Psoas muscle (tissue), 8 donors: Measurements from ENCODE around the gene PTPRD. TPM values are rescaled to one million over a fixed set of nuclear protein-coding genes. Genes with fewer than 3 reads are reported as not detected.

ENCODE experiments used
- ATAC-seq, 4 donors: fragments of 200-7000 bp; cut with Tn5 transposase; one replicate each; pipeline ENCODE4 v1.9.1; 2020; ENCODE audit warnings: moderate library complexity in 3 of 4, mild to moderate bottlenecking in 2 of 4
- DNase-seq, 2 donors: peaks; one replicate each; pipeline ENCODE4 v3.0.0-alpha.2; 2020
- H3K27ac ChIP-seq: fragments of 200-600 bp; one replicate; pipeline ENCODE4 v1.8.0; 2022
- H3K27me3 ChIP-seq, 3 donors: fragments of 200-600 bp in 1 of 3; one replicate each; pipeline versions ENCODE4 v1.6.1 to v1.8.0; 2013 to 2022; ENCODE audit warnings: low read length in 2 of 3, mild to moderate bottlenecking in 2 of 3, moderate library complexity in 1 of 3; ENCODE audit not compliant: insufficient read depth in 3 of 3
- H3K36me3 ChIP-seq, 2 donors: fragments of 200-600 bp in 1 of 2; one replicate each; pipeline versions ENCODE4 v1.6.1 to v1.8.0; 2013 to 2022; ENCODE audit warnings: low read depth in 1 of 2, mild to moderate bottlenecking in 1 of 2, moderate library complexity in 1 of 2; ENCODE audit not compliant: insufficient read depth in 1 of 2
- H3K4me1 ChIP-seq: fragments of 200-600 bp; one replicate; pipeline ENCODE4 v1.8.0; 2022
- H3K4me3 ChIP-seq: fragments of 200-600 bp; one replicate; pipeline ENCODE4 v1.8.0; 2022; ENCODE audit warnings: mild to moderate bottlenecking
- H3K9me3 ChIP-seq: fragments of 200-600 bp; one replicate; pipeline ENCODE4 v1.8.0; 2022
- CTCF ChIP-seq: fragments of 200-600 bp; IDR thresholded peaks from one replicate; pipeline ENCODE4 v1.8.0; 2022; ENCODE audit warnings: antibody characterized with exemption
- WGBS, 3 donors: extraction: QIAGEN DNeasy Blood & Tissue Kit; methylation state at CpG; one replicate each; pipeline versions ENCODE4 v1.1.6 to v1.1.7; 2013; 5-methylcytosine and 5-hydroxymethylcytosine counted together
- intact Hi-C, 2 donors: fragments of 100-400 bp; cut with DNase I; formaldehyde crosslinking; loops; one replicate each; pipeline versions ENCODE4 v1.11.0 to v1.14.2; 2022
- polyA plus RNA-seq, 3 donors: library from polyadenylated mRNA; stranded (reverse); fragments of 200-250 nt; gene quantifications; one replicate each; pipeline ENCODE4 v1.2.3, GENCODE V29; 2013
- total RNA-seq, 4 donors: library from RNA; stranded (reverse); fragmentation: NEBNext Ultra II Directional in 2 of 4; extraction: Animal tissue kit (Norgen Biotek cat#: 25700) in 2 of 4; gene quantifications; one replicate each; pipeline versions ENCODE4 v1.2.1 to v1.2.4, GENCODE V29; 2021 to 2023
- donor health status: healthy with polysubstance abuse.
- donor health status: DM: no; HTN: no; CAD: no; lungs with moderate emphysema.
- donor health status: Bipolar disorder and iron deficiency.
- donor health status: healthy.
- donor health status: DM: yes; HTN: yes; CAD: no.
- donor health status: DM: no; HTN: no; CAD: no.
- donor health status: DM: no; HTN: no; CAD: no.
- donor health status: DM: yes; HTN: yes; CAD: no.

The PTPRD gene
- total and polyA plus RNA-seq, 7 donors = 0.44 to 3.1 (median 0.91) TPM

- H3K27me3 ChIP-seq = no peaks in the 10 kb centered on the region
- no peak for DNase-seq
- no peak for TF ChIP-seq CTCF
- no peak for ATAC-seq
- H3K4me3 ChIP-seq = no peak overlapping the region
- no peaks in the 10 kb centered on the region for H3K4me1 ChIP-seq
- no peak overlapping the region for H3K27ac ChIP-seq
- 49 to 63% (median 51%) methylated on average over 4 of the region's 4 CpGs for whole genome bisulfite sequencing, 3 donors
- no peaks in the 10 kb centered on the region for H3K9me3 ChIP-seq
- intact Hi-C loops = no loop called here
- no peaks in the 10 kb centered on the region for H3K36me3 ChIP-seq
Observed at GRCh38 chr9:8337834-8338766, 2274.7 kb downstream of the PTPRD start.

- Histone ChIP-seq H3K27ac (no peak overlapping the region), H3K4me3 (no peak overlapping the region), H3K9me3 (no peaks in the 10 kb centered on the region), H3K36me3 (no peaks in the 10 kb centered on the region), H3K27me3 (no peaks in the 10 kb centered on the region), H3K4me1 (no peaks in the 10 kb centered on the region)
- no peak for TF ChIP-seq CTCF
- DNase-seq (no peak), ATAC-seq (no peak)
- WGBS, 3 donors = 78 to 85% (median 84%) methylated on average over 2 of the region's 2 CpGs
- intact Hi-C loops = no loop called here
Observed at GRCh38 chr9:8332871-8333270, 2279.9 kb downstream of the PTPRD start.

GRCh38 chr9:8332331-8332650, 2280.5 kb downstream of the PTPRD start:
- WGBS, 3 donors = 75 to 79% (median 78%) methylated on average over 2 of the region's 2 CpGs
- ATAC-seq = no peak
- Histone ChIP-seq H3K4me1 (no peaks in the 10 kb centered on the region), H3K4me3 (no peak overlapping the region), H3K9me3 (no peaks in the 10 kb centered on the region), H3K36me3 (no peaks in the 10 kb centered on the region), H3K27ac (no peak overlapping the region), H3K27me3 (no peaks in the 10 kb centered on the region)
- intact Hi-C loops = no loop called here
- no peak for DNase-seq
- TF ChIP-seq CTCF = no peak

- ATAC-seq = no peak
- no peak for TF ChIP-seq CTCF
- intact Hi-C loops = no loop called here
- Histone ChIP-seq H3K36me3 (no peaks in the 10 kb centered on the region), H3K27ac (no peak overlapping the region), H3K9me3 (no peaks in the 10 kb centered on the region), H3K4me1 (no peaks in the 10 kb centered on the region), H3K4me3 (no peak overlapping the region), H3K27me3 (no peaks in the 10 kb centered on the region)
- 71 to 76% (median 72%) methylated on average over 15 of the region's 15 CpGs for WGBS, 3 donors
- peak in 1 of 2 donors; percentile 46 for DNase-seq
Observed at GRCh38 chr9:8331507-8332330, 2281.1 kb downstream of the PTPRD start.
